ENCODE data around the gene DMTF1. TPM values are rescaled to one million over a fixed set of nuclear protein-coding genes. Genes with fewer than 3 reads are reported as not detected.

Gene DMTF1
- total RNA-seq, 1 experiment from 2014 or later = 56.3 TPM

GRCh38 chr7:87188930-87189329 lies 36.7 kb downstream of the DMTF1 start:
- no peak for TF ChIP-seq SRF (IDR thresholded peaks at IDR 0.05; ENCODE audit: low read depth)
- ATAC-seq = no peak
- Histone ChIP-seq H3K9ac (ENCODE audit: low read length) (no peak overlapping the region), H4K20me1 (ENCODE audit: insufficient read depth) (no peaks in the 10 kb centered on the region), H3K27me3 (ENCODE audit: insufficient read depth, low read length) (no peaks in the 10 kb centered on the region), H2AFZ (ENCODE audit: low read depth, low read length, poor library complexity, severe bottlenecking) (no peak overlapping the region), H3K9me2 (ENCODE audit: insufficient read depth) (no peaks in the 10 kb centered on the region), H3K79me2 (ENCODE audit: insufficient read depth, low read length) (no peaks in the 10 kb centered on the region; the same call in 1 of the 2 replicates), H3K4me3 (replicated peaks in 1 of 2; ENCODE audit: low read depth in 1 of 2, low read length in 2 of 2) (no peak overlapping the region), H3K36me3 (ENCODE audit: control insufficient read depth in 1 of 2, insufficient read depth in 2 of 2, low read length in 2 of 2) (peaks cover 38 to 69% of the 10 kb centered on the region in 2 experiments), H3K27ac (ENCODE audit: low read depth, low read length) (no peak overlapping the region), H3K4me2 (ENCODE audit: low read length) (no peak overlapping the region), H3K4me1 (ENCODE audit: control insufficient read depth in 1 of 2, insufficient read depth in 2 of 2, low read length in 2 of 2) (no peaks in the 10 kb centered on the region), H3K9me3 (ENCODE audit: control insufficient read depth in 1 of 2, insufficient read depth in 1 of 2, low read depth in 1 of 2, low read length in 2 of 2) (no peaks in the 10 kb centered on the region)
- POLR2A ChIA-PET = no interaction called here
- CTCF ChIA-PET = no interaction called here
- RAD21 ChIA-PET (ENCODE audit: low non-redundant PET in 1 of 2, low total read pairs in 2 of 2, uncharacterized antibody in 2 of 2, unreplicated experiment in 2 of 2) = no interaction called here
- no TSS peak for BruUV-seq (replicated peaks)
- intact Hi-C loops (cut with micrococcal nuclease) = no loop called here
- DNase-seq (ENCODE audit: low read depth, low spot score) = no peak

DNA sequence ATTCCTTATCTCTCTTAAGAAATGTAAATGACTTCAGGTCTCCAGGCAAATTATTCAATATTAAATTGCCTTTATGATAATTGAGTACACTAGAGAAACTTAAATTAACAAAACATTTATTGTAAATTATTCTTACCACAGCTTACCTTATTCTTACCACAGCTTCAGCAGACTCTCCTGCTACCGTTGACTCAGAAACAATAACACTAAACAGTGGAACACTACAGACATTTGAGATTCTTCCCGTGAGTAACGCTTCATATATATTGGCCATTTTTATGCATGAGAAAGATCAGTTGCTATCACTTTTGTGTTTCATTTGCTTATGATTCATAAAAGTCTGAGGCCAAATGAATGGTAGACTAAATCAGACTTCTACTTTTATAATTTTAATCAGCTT lies 38.5 kb downstream of the DMTF1 start:
- CTCF ChIA-PET = interaction anchor here (0.6 kb wide), 1 partner anchor 264 kb away, joined by 3 read pairs; no protein-coding TSS in a partner anchor
- H3K27ac ChIP-seq (ENCODE audit: low read depth, low read length) = no peak overlapping the region
- no peaks in the 10 kb centered on the region for H3K9me2 ChIP-seq (ENCODE audit: insufficient read depth)
- peaks cover 42 to 68% of the 10 kb centered on the region in 2 experiments for H3K36me3 ChIP-seq (ENCODE audit: control insufficient read depth in 1 of 2, insufficient read depth in 2 of 2, low read length in 2 of 2)
- no peaks in the 10 kb centered on the region for H3K9me3 ChIP-seq (ENCODE audit: control insufficient read depth in 1 of 2, insufficient read depth in 1 of 2, low read depth in 1 of 2, low read length in 2 of 2)
- intact Hi-C loops (cut with micrococcal nuclease) = no loop called here
- DNase-seq (ENCODE audit: low read depth, low spot score) (no peak), ATAC-seq (no peak)
- no peak overlapping the region for H3K4me2 ChIP-seq (ENCODE audit: low read length)
- no peak overlapping the region for H3K4me3 ChIP-seq (replicated peaks in 1 of 2; ENCODE audit: low read depth in 1 of 2, low read length in 2 of 2)
- no peak overlapping the region for H2AFZ ChIP-seq (ENCODE audit: low read depth, low read length, poor library complexity, severe bottlenecking)
- H3K9ac ChIP-seq (ENCODE audit: low read length) = no peak overlapping the region
- no peaks in the 10 kb centered on the region for H3K4me1 ChIP-seq (ENCODE audit: control insufficient read depth in 1 of 2, insufficient read depth in 2 of 2, low read length in 2 of 2)
- H3K27me3 ChIP-seq (ENCODE audit: insufficient read depth, low read length) = no peaks in the 10 kb centered on the region
- BruUV-seq (replicated peaks) = no TSS peak
- RAD21 ChIA-PET (ENCODE audit: low non-redundant PET in 1 of 2, low total read pairs in 2 of 2, uncharacterized antibody in 2 of 2, unreplicated experiment in 2 of 2) = no interaction called here
- TF ChIP-seq, protein P1, sequence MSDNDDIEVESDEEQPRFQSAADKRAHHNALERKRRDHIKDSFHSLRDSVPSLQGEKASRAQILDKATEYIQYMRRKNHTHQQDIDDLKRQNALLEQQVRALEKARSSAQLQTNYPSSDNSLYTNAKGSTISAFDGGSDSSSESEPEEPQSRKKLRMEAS (IDR thresholded peaks at IDR 0.05) = no peak
- no peak for TF ChIP-seq ZNF274 (IDR thresholded peaks at IDR 0.05; ENCODE audit: low read depth, low read length)
- TF ChIP-seq RAD21 (IDR thresholded peaks at IDR 0.05; ENCODE audit: low read depth) = no peak
- no peaks in the 10 kb centered on the region for H4K20me1 ChIP-seq (ENCODE audit: insufficient read depth)
- no peaks in the 10 kb centered on the region; the same call in 1 of the 2 replicates for H3K79me2 ChIP-seq (ENCODE audit: insufficient read depth, low read length)
- POLR2A ChIA-PET = no interaction called here
